HepG2 (cell line): ENCODE measurements around the gene MTIF3. TPM values are rescaled to one million over a fixed set of nuclear protein-coding genes. Genes with fewer than 3 reads are reported as not detected.

Experiments used
- ATAC-seq: fragments of 200-7000 bp; cut with Tn5 transposase; 3 replicates; pipeline ENCODE4 v1.9.1; 2020; ENCODE audit warnings: mild to moderate bottlenecking, moderate library complexity
- BruUV-seq: library from RNA; stranded (reverse); fragments of 400-500 nt; replicated peaks from 2 replicates; lab custom pipeline; 2021; lab: Mats Ljungman, UMichigan
- CTCF ChIA-PET: fragments of 300-600 bp; formaldehyde crosslinking; extraction: SDS; loops from one replicate; lab custom pipeline; 2021; ENCODE audit warnings: low total read pairs, inconsistent platforms, low intra/inter-chr PET ratio; lab: Yijun Ruan, JAX
- POLR2A ChIA-PET: fragments of 350-600 bp; sonication (Branson Sonifier 250); formaldehyde crosslinking; loops from one replicate; lab custom pipeline; 2020; ENCODE audit warnings: antibody characterized with exemption, inconsistent platforms; lab: Yijun Ruan, JAX
- DNase-seq: peaks from one replicate; pipeline ENCODE4 v3.0.0-alpha.2; 2015; ENCODE audit warnings: low spot score
- FAIRE-seq: peaks from 3 replicates; lab custom pipeline; 2011; peaks lifted over from hg19 to GRCh38; lab: Jason Lieb, UNC
- H2AFZ ChIP-seq: one replicate; pipeline ENCODE4 v1.6.1; 2011; ENCODE audit warnings: low read length, inconsistent platforms
- H3K27ac ChIP-seq: fragments of 300-600 bp; 3 replicates; pipeline ENCODE4 v1.8.0; 2011; ENCODE audit warnings: mixed run types, mild to moderate bottlenecking, mixed read lengths, low read length, inconsistent platforms; ENCODE audit not compliant: insufficient read depth; ENCODE audit errors: extremely low read length
- H3K27me3 ChIP-seq, 2 experiments: fragments of 200-600 bp in 1 of 2; 2 replicates in 1 of 2; 3 replicates in 1 of 2; pipeline versions ENCODE4 v1.6.0 to v1.8.0; 2011; ENCODE audit warnings: low read length in 2 of 2, mild to moderate bottlenecking in 2 of 2, moderate library complexity in 2 of 2, inconsistent platforms in 1 of 2; ENCODE audit not compliant: insufficient read depth in 2 of 2, control insufficient read depth in 1 of 2
- H3K36me3 ChIP-seq, 2 experiments: fragments of 200-600 bp in 1 of 2; replicated peaks in 1 of 2; 2 replicates in 1 of 2; 3 replicates in 1 of 2; pipeline versions ENCODE4 v1.5.1 to v1.8.0; 2011; ENCODE audit warnings: low read length in 2 of 2, inconsistent platforms in 1 of 2; ENCODE audit not compliant: insufficient read depth in 2 of 2, control insufficient read depth in 1 of 2
- H3K4me1 ChIP-seq: 2 replicates; pipeline ENCODE4 v1.5.1; 2012; ENCODE audit warnings: low read length, inconsistent platforms; ENCODE audit not compliant: insufficient read depth
- H3K4me2 ChIP-seq: 2 replicates; pipeline ENCODE4 v1.6.0; 2011; ENCODE audit warnings: low read depth, low read length, inconsistent platforms
- H3K4me3 ChIP-seq, 3 experiments: fragments of 200-600 bp in 1 of 3; sonication (generic), shearing (Covaris generic) in 1 of 3; replicated peaks in 1 of 3; 2 replicates each; pipeline ENCODE4 v1.5.1; 2011 to 2016; ENCODE audit warnings: low read length in 3 of 3, inconsistent platforms in 2 of 3, low read depth in 2 of 3, mild to moderate bottlenecking in 2 of 3, control low read depth in 1 of 3, mixed read lengths in 1 of 3; ENCODE audit not compliant: insufficient read depth in 1 of 3
- H3K79me2 ChIP-seq: one replicate; pipeline ENCODE4 v1.6.1; 2011; ENCODE audit warnings: low read length, inconsistent platforms; ENCODE audit not compliant: insufficient read depth
- H3K9ac ChIP-seq: 2 replicates; pipeline ENCODE4 v1.6.0; 2011; ENCODE audit warnings: mild to moderate bottlenecking, low read depth, low read length, inconsistent platforms; ENCODE audit not compliant: insufficient read depth
- H3K9me3 ChIP-seq: 2 replicates; pipeline ENCODE4 v1.5.1; 2012; ENCODE audit warnings: mild to moderate bottlenecking, low read length
- H4K20me1 ChIP-seq: 2 replicates; pipeline ENCODE4 v1.6.0; 2011; ENCODE audit warnings: inconsistent platforms, mild to moderate bottlenecking, low read length, moderate library complexity; ENCODE audit not compliant: insufficient read depth
- BCLAF1 ChIP-seq: fragments of 450-650 bp; IDR thresholded peaks from 2 replicates; pipeline ENCODE4 v1.6.1; 2017; ENCODE audit warnings: mild to moderate bottlenecking
- BHLHE40 ChIP-seq: IDR thresholded peaks from 2 replicates; pipeline ENCODE4 v1.6.1; 2011; ENCODE audit warnings: low read length, improper control_type of control experiment
- CHD2 ChIP-seq: IDR thresholded peaks from 2 replicates; pipeline ENCODE4 v1.6.1; 2011; ENCODE audit warnings: low read depth, low read length, improper control_type of control experiment
- HDAC2 ChIP-seq: sonication (generic); formaldehyde crosslinking; IDR thresholded peaks from 2 replicates; pipeline ENCODE4 v1.4.0; 2020; ENCODE audit warnings: missing genetic modification reagents
- SIX4 ChIP-seq: sonication (generic); formaldehyde crosslinking; IDR thresholded peaks from 2 replicates; pipeline ENCODE4 v1.4.0; 2020; ENCODE audit warnings: missing genetic modification reagents
- SP4 ChIP-seq: sonication (generic); formaldehyde crosslinking; IDR thresholded peaks from 2 replicates; pipeline ENCODE4 v1.8.1; 2023; ENCODE audit warnings: mild to moderate bottlenecking, missing genetic modification reagents
- SP5 ChIP-seq: IDR thresholded peaks from 2 replicates; pipeline ENCODE4 v1.6.1; 2016; ENCODE audit warnings: low read depth, borderline replicate concordance
- WGBS: methylation state at CpG from one replicate; pipeline ENCODE4 v1.1.6; 2017; ENCODE audit warnings: low lambda C conversion rate; 5-methylcytosine and 5-hydroxymethylcytosine counted together
- in situ Hi-C: cut with HindIII; loops from 2 replicates; pipeline ENCODE4 v1.10.0; 2017; ENCODE audit warnings: low pct_unique_long_range_greater_than_20kb; ENCODE audit not compliant: extremely low pct_ligation_motif_present
- intact Hi-C: fragments of 100-400 bp; cut with micrococcal nuclease; formaldehyde crosslinking; loops from one replicate; pipeline ENCODE4 v1.10.0; 2022; ENCODE audit not compliant: unreplicated experiment
- polyA plus RNA-seq, 8 experiments: library from polyadenylated mRNA; depleted of rRNA in 3 of 8; stranded (reverse) in 7 of 8; unstranded in 1 of 8; fragments of >200 nt; fragmentation: Illumina TruSeq in 4 of 8; extraction: Trizol in 4 of 8; gene quantifications; 2 replicates each; pipeline versions ENCODE4 v1.2.1 to v1.2.3, GENCODE V29; 2011 to 2016; ENCODE audit warnings: low read depth in 4 of 8, missing spikeins in 1 of 8, mixed read lengths in 1 of 8; ENCODE audit not compliant: insufficient read depth in 1 of 8
- total RNA-seq, 5 experiments: library from RNA; depleted of rRNA; stranded (reverse); fragments of >200 nt; fragmentation: Illumina TruSeq; extraction: Trizol; gene quantifications; 2 replicates each; pipeline ENCODE4 v1.2.3, GENCODE V29; 2016; ENCODE audit warnings: low read depth in 1 of 5
- TF ChIP-seq, protein P1 (sequence below): sonication (generic); formaldehyde crosslinking; IDR thresholded peaks from 2 replicates; pipeline ENCODE4 v1.4.0; 2020; ENCODE audit warnings: missing genetic modification reagents
- TF ChIP-seq, protein P2 (sequence below): sonication (generic); formaldehyde crosslinking; IDR thresholded peaks from 2 replicates; pipeline ENCODE4 v1.5.0; 2020; ENCODE audit warnings: mild to moderate bottlenecking, missing genetic modification reagents, borderline replicate concordance

Gene MTIF3
- total and polyA plus RNA-seq, 2 of the 13 experiments (the other 11 are each of a cell fraction or from before 2014, with no cell fraction given) = 33.7 to 40.6 TPM

GRCh38 chr13:27395007-27395510, 55.3 kb downstream of the MTIF3 start:
- intact Hi-C loops = no loop called here
- TF ChIP-seq BHLHE40 = no peak
- TF ChIP-seq HDAC2 (CRISPR knock-in tag) = no peak
- TF ChIP-seq, protein P1, sequence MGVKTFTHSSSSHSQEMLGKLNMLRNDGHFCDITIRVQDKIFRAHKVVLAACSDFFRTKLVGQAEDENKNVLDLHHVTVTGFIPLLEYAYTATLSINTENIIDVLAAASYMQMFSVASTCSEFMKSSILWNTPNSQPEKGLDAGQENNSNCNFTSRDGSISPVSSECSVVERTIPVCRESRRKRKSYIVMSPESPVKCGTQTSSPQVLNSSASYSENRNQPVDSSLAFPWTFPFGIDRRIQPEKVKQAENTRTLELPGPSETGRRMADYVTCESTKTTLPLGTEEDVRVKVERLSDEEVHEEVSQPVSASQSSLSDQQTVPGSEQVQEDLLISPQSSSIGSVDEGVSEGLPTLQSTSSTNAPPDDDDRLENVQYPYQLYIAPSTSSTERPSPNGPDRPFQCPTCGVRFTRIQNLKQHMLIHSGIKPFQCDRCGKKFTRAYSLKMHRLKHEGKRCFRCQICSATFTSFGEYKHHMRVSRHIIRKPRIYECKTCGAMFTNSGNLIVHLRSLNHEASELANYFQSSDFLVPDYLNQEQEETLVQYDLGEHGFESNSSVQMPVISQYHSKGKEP (CRISPR knock-in tag) = no peak
- TF ChIP-seq SIX4 (CRISPR knock-in tag) = no peak
- no TSS peak for BruUV-seq
- FAIRE-seq (no peak), DNase-seq (no peak), ATAC-seq (no peak)
- Histone ChIP-seq H4K20me1 (no peaks in the 10 kb centered on the region), H3K4me3 (no peak overlapping the region), H3K4me2 (peak overlapping the region; percentile 84; the same call in 1 of the 2 replicates), H3K4me1 (peaks cover 33% of the 10 kb centered on the region), H3K27me3 (no peaks in the 10 kb centered on the region), H3K9ac (no peak overlapping the region), H3K27ac (peak overlapping the region; percentile 95), H3K79me2 (no peaks in the 10 kb centered on the region), H3K36me3 (no peaks in the 10 kb centered on the region), H2AFZ (peak overlapping the region; percentile 65), H3K9me3 (no peaks in the 10 kb centered on the region)
- CTCF ChIA-PET = no interaction called here
- in situ Hi-C loops = no loop called here
- WGBS = 96% methylated on average over 14 of the region's 14 CpGs
- POLR2A ChIA-PET = interaction anchor here (1.8 to 2.9 kb wide), 3 partner anchors 8 to 56 kb away, joined by 7 to 28 read pairs (median 8); no protein-coding TSS in a partner anchor

DNA sequence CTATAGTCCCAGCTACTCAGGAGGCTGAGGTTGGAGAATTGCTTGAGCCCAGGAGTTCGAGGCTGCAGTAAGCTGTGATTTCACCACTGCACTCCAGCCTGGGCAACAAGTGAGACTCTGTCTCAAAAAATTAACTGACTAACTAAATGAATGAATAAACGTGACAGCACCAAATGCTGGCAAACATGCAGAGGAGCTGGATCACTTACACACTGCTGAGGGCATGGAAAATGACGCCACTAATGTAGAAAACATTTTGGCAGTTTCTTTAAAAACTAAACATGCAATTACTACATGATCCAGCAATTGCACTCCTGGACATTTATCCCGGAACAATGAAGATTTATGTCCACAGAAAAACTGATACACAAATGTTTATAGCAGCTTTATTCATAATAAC, 57.3 kb downstream of the MTIF3 start:
- ATAC-seq (no peak), FAIRE-seq (no peak), DNase-seq (no peak)
- H3K79me2 ChIP-seq = no peaks in the 10 kb centered on the region
- H3K9ac ChIP-seq = no peak overlapping the region
- no peaks in the 10 kb centered on the region for H3K9me3 ChIP-seq
- WGBS = 83% methylated on average over 4 of the region's 4 CpGs
- no peak overlapping the region for H2AFZ ChIP-seq
- H3K4me2 ChIP-seq = no peak overlapping the region
- no peaks in the 10 kb centered on the region for H4K20me1 ChIP-seq
- ChIA-PET CTCF (no interaction called here), POLR2A (no interaction called here)
- H3K36me3 ChIP-seq = no peaks in the 10 kb centered on the region
- H3K4me3 ChIP-seq = no peak overlapping the region
- no TSS peak for BruUV-seq
- no peak overlapping the region for H3K27ac ChIP-seq
- peaks cover 35% of the 10 kb centered on the region for H3K4me1 ChIP-seq
- no peaks in the 10 kb centered on the region for H3K27me3 ChIP-seq
- in situ Hi-C loops = no loop called here
- intact Hi-C loops = no loop called here
- TF ChIP-seq BCLAF1 = no peak
- TF ChIP-seq SP5 (CRISPR knock-in tag) = no peak
- TF ChIP-seq, protein P2, sequence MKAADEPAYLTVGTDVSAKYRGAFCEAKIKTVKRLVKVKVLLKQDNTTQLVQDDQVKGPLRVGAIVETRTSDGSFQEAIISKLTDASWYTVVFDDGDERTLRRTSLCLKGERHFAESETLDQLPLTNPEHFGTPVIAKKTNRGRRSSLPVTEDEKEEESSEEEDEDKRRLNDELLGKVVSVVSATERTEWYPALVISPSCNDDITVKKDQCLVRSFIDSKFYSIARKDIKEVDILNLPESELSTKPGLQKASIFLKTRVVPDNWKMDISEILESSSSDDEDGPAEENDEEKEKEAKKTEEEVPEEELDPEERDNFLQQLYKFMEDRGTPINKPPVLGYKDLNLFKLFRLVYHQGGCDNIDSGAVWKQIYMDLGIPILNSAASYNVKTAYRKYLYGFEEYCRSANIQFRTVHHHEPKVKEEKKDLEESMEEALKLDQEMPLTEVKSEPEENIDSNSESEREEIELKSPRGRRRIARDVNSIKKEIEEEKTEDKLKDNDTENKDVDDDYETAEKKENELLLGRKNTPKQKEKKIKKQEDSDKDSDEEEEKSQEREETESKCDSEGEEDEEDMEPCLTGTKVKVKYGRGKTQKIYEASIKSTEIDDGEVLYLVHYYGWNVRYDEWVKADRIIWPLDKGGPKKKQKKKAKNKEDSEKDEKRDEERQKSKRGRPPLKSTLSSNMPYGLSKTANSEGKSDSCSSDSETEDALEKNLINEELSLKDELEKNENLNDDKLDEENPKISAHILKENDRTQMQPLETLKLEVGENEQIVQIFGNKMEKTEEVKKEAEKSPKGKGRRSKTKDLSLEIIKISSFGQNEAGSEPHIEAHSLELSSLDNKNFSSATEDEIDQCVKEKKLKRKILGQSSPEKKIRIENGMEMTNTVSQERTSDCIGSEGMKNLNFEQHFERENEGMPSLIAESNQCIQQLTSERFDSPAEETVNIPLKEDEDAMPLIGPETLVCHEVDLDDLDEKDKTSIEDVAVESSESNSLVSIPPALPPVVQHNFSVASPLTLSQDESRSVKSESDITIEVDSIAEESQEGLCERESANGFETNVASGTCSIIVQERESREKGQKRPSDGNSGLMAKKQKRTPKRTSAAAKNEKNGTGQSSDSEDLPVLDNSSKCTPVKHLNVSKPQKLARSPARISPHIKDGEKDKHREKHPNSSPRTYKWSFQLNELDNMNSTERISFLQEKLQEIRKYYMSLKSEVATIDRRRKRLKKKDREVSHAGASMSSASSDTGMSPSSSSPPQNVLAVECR (CRISPR knock-in tag) = no peak
- no peak for TF ChIP-seq SP4 (CRISPR knock-in tag)
- TF ChIP-seq CHD2 = no peak
